Colonic mucosa (tissue), 4 donors: Measurements from ENCODE around the gene SFRP5. TPM values are rescaled to one million over a fixed set of nuclear protein-coding genes. Genes with fewer than 3 reads are reported as not detected.

ENCODE experiments used
- DNase-seq: peaks from one replicate; pipeline ENCODE4 v3.0.0-alpha.2; 2020
- H3K27ac ChIP-seq: fragments of 200-600 bp; one replicate; pipeline ENCODE4 v1.8.0; 2021
- H3K27me3 ChIP-seq: fragments of 200-600 bp; one replicate; pipeline ENCODE4 v1.8.0; 2021
- H3K36me3 ChIP-seq: fragments of 200-600 bp; one replicate; pipeline ENCODE4 v1.8.0; 2021
- H3K4me1 ChIP-seq: fragments of 200-600 bp; one replicate; pipeline ENCODE4 v1.8.0; 2021; ENCODE audit warnings: mild to moderate bottlenecking
- H3K4me3 ChIP-seq: fragments of 200-600 bp; one replicate; pipeline ENCODE4 v1.8.0; 2021
- H3K9ac ChIP-seq, 2 donors: one replicate each; pipeline ENCODE4 v1.7.0; 2013; ENCODE audit warnings: control low read depth in 2 of 2, low read depth in 2 of 2, low read length in 2 of 2
- H3K9me3 ChIP-seq: fragments of 200-600 bp; one replicate; pipeline ENCODE4 v1.8.0; 2021
- intact Hi-C: fragments of 100-400 bp; cut with DNase I; formaldehyde crosslinking; loops from one replicate; pipeline ENCODE4 v1.14.1; 2022
- total RNA-seq, 2 donors: library from RNA; stranded (reverse); fragmentation: NEBNext Ultra II Directional in 1 of 2; extraction: Animal tissue kit (Norgen Biotek cat#: 25700) in 1 of 2; gene quantifications; one replicate each; pipeline ENCODE4 v1.2.1, GENCODE V29; 2021
- TF ChIP-seq, protein P1 (sequence below): fragments of 200-600 bp; IDR thresholded peaks from one replicate; pipeline ENCODE4 v1.8.0; 2022; ENCODE audit warnings: antibody characterized with exemption, mild to moderate bottlenecking
- donor health status: healthy.
- donor health status: DM: no; HTN: no; CAD: no.
- donor health status: DM: no; HTN: no; CAD: no.

SFRP5 gene
- total RNA-seq, 2 donors from 2014 or later: 0.57 to 1.2 TPM

DNA sequence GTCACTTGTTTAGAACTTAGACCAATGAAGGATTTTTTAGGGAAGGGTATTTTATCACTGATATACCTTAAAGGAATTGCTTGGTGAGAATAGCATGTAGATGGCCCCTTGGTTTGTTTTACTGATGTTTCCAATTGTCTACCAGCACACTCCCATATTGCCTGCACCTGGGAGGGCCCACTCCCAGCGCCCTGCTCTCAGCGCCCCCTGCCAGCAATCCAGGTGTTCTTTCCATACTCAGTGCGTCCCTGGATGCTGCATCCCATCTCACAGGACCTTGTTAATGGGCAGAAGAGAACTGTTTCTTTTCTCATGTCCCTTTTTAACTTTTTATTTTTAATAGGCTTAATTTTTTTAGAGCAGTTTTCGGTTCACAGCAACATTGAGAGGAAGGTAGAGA, 24.1 kb upstream of the SFRP5 start:
- intact Hi-C loops: loop anchor here (10.0 kb wide), 1 partner anchor 249 kb away; no protein-coding TSS in a partner anchor
- Histone ChIP-seq H3K4me3 (no peak overlapping the region), H3K36me3 (no peaks in the 10 kb centered on the region), H3K27ac (no peak overlapping the region), H3K9me3 (no peaks in the 10 kb centered on the region), H3K4me1 (no peaks in the 10 kb centered on the region), H3K27me3 (no peaks in the 10 kb centered on the region), H3K9ac (no peak overlapping the region)
- no peak for DNase-seq
- TF ChIP-seq, protein P1, sequence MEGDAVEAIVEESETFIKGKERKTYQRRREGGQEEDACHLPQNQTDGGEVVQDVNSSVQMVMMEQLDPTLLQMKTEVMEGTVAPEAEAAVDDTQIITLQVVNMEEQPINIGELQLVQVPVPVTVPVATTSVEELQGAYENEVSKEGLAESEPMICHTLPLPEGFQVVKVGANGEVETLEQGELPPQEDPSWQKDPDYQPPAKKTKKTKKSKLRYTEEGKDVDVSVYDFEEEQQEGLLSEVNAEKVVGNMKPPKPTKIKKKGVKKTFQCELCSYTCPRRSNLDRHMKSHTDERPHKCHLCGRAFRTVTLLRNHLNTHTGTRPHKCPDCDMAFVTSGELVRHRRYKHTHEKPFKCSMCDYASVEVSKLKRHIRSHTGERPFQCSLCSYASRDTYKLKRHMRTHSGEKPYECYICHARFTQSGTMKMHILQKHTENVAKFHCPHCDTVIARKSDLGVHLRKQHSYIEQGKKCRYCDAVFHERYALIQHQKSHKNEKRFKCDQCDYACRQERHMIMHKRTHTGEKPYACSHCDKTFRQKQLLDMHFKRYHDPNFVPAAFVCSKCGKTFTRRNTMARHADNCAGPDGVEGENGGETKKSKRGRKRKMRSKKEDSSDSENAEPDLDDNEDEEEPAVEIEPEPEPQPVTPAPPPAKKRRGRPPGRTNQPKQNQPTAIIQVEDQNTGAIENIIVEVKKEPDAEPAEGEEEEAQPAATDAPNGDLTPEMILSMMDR: no peak

DNA sequence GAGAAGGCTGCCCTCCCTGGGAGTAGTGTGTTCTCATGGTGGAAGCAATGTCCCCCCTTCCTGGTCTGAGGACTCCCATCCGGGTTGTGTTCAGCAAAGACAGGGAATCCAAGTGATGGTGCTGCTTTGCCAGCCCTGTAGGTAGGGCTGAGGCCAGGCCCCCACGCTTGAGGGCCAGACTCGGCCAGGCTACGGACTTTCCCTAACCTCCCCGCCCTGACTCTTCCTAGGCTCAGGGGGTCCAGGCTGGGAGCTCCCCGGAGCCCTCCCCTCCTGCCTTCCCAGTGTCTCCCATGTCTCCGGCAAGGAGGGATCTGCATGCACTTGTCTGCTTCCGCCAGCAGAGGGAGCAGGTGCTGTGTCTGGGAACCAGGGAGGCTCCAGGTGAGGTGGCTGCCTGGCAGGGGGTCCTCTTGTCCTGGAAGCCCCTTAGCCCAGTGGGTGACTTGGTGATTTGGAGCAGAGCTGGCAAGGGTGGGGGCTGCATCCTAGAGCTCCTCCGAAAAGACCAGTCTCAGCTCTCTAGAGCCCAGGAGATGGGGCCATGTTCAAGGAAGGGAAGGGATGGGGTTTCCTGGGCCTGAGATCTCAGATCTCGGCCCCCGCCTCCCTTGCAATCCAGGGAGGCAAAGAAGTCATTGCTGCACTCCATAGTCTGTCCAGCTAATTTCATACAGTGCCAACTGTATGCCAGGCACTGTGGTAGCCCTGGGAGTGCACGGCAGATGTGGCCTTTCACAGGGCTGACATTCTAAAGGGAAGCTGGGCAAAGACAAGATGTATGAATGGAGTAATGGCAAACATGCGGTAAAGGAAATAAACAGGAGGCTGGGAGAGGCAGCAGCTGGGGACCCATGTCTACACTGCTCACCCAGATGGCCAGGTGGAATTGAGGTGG, 20.3 kb upstream of the SFRP5 start:
- no peaks in the 10 kb centered on the region for H3K9me3 ChIP-seq
- TF ChIP-seq, protein P1: peak; percentile 85
- no peak overlapping the region for H3K9ac ChIP-seq
- peak; percentile 76 for DNase-seq
- H3K36me3 ChIP-seq: no peaks in the 10 kb centered on the region
- intact Hi-C loops: loop anchor here (2.0 to 10.0 kb wide), 2 partner anchors 81 to 253 kb away; no protein-coding TSS in a partner anchor
- no peaks in the 10 kb centered on the region for H3K27me3 ChIP-seq
- no peak overlapping the region for H3K4me3 ChIP-seq
- no peaks in the 10 kb centered on the region for H3K4me1 ChIP-seq
- H3K27ac ChIP-seq: no peak overlapping the region

DNA sequence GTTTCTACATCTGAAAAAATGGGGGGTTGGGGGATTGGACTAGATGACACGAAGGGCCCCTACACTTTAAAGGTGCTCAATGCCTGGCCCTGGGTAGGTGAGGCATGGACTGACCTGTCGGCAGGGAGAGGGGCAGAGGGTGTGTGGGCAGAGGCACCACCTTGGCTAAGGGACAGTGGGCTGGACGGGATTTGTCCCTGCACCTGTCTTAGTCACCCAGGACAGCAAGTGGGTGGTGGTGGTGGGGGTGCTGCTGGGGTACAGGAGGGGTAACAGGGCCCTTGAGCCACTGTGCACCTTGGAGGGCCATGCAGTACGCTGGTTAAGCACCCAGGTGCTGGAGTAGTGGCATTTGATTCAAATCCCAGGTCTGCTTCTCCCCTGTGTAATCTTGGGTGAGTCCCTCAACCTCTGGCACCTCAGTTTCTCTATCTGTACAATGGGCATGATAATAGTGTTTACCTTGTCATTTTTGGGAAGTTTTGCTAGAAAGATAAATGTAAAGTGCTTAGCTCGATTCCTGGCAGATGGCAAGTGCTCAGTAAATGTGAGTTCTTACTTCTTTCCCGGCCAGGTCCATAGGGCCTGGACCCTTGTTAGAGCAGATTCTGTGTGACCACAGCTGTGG, 18.1 kb upstream of the SFRP5 start:
- Histone ChIP-seq H3K9ac (no peak overlapping the region), H3K9me3 (no peaks in the 10 kb centered on the region), H3K36me3 (no peaks in the 10 kb centered on the region), H3K27me3 (no peaks in the 10 kb centered on the region), H3K4me3 (no peak overlapping the region), H3K27ac (no peak overlapping the region), H3K4me1 (no peaks in the 10 kb centered on the region)
- intact Hi-C loops: loop anchor here (2.0 to 10.0 kb wide), 2 partner anchors 83 to 255 kb away; no protein-coding TSS in a partner anchor
- TF ChIP-seq, protein P1: no peak
- no peak for DNase-seq

DNA sequence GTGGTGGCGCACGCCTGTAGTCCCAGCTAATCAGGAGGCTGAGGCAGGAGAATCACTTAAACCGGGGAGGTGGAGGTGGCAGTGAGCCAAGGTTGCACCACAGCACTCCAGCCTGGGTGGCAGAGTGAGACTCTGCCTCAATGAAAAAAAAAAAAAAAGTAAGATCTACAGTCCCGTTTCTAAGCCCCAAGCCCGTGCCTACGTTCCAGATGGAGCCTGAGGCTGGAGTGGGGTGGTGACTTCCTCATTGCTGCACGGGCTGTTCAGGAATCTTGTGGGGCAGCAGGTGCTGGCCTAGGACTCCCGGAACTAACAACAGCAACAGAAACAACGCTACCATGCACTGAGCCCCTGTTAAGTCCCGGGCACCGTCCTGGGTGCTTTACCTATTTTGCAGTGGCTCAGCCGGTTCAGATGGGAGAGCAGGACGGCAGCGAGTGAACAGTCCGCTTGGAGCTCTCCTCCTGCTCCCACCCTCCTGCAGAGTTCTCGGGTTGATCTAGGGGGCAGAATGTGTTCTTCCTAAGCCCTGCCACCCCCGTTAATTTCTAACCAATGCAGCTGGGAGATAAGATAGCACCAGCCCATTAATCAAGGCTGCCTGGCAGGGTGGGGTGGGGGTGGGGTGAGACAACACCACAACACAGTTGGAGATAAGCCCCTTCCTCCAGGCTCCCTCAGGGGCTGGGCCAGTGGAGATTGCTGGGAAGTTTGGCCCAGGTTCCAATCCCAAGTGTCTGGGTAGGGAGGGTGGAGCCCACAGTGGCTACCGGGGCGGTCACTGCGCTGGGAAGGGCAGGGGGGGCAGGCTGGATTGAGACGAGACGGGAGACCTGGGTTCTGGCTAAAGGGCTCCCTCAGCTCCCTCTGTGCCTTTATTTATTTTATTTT, 17.0 kb upstream of the SFRP5 start:
- H3K4me3 ChIP-seq: no peak overlapping the region
- H3K27ac ChIP-seq: peak overlapping the region; percentile 57

More for the DNA sequence above, 17.0 kb upstream of the SFRP5 start:
- Histone ChIP-seq H3K9ac (peak overlapping the region in 1 of 2 donors; percentile 38), H3K27me3 (no peaks in the 10 kb centered on the region), H3K9me3 (no peaks in the 10 kb centered on the region), H3K36me3 (no peaks in the 10 kb centered on the region), H3K4me1 (no peaks in the 10 kb centered on the region)
- intact Hi-C loops: no loop called here
- peak; percentile 67 for DNase-seq
- TF ChIP-seq, protein P1: no peak
